LNCAP (cell line): Measurements from ENCODE around the gene PAPSS2.

Experiments used
- CTCF ChIP-seq: fragments of 450-650 bp; IDR thresholded peaks from 2 replicates; pipeline ENCODE4 v1.5.1; 2017; ENCODE audit warnings: mild to moderate bottlenecking

Gene PAPSS2

DNA sequence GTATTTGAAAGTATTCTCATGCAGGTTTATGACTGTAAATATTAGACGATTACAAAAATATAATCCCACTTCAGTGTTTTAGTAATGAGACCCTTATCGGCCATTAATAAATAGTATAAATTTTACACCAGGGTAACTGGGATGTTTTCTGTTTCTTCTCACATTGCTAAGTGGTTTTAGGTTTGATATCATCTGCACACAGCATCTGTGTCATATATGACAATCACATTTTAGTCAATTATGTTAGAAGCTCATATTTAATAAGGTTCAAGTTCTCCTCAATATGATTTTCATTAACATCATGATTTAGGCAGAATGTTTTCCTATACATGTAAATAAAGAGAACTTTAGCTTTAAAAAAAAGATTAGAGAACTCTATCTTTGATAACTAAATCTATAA is 91.6 kb downstream of the PAPSS2 start:
- TF ChIP-seq CTCF = no peak

DNA sequence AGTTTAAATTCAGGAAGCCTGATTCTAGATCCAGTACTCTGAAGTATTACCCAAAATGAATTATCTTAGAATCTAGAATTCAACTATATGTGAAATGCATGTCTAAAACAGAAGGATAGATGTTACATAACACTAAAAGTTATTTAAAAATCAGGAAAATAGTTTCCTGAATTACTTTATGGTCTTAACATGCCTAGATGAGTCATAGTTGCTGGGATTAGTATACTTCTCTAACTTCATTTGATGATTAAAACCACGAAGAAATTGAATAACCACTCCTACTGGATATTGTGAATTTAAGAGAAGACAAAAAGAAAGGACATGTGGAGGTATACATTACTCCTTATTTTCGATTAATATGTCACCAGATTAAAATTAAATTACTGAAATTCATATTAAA is 92.9 kb downstream of the PAPSS2 start:
- TF ChIP-seq CTCF = no peak

GRCh38 chr10:87753995-87754866 is 94.6 kb downstream of the PAPSS2 start:
- TF ChIP-seq CTCF = no peak

DNA sequence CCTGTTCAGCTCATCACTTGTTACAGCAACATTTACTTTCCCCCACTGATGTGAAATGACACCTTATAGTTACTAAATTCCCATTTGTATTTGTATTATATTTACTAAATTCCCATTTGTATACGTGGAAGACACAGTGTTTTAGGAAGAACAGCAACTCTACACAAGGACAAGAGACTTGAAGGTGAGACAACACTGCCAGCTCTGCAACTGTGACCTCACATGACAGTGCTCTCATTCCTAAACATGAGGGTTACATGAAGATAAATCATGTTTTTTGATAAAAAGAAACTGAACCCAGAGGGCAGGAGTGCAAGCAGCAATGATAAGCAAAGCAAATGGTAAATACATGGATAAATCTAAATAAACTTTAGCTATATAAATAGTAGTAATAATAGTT is 98.0 kb downstream of the PAPSS2 start:
- TF ChIP-seq CTCF = no peak

DNA sequence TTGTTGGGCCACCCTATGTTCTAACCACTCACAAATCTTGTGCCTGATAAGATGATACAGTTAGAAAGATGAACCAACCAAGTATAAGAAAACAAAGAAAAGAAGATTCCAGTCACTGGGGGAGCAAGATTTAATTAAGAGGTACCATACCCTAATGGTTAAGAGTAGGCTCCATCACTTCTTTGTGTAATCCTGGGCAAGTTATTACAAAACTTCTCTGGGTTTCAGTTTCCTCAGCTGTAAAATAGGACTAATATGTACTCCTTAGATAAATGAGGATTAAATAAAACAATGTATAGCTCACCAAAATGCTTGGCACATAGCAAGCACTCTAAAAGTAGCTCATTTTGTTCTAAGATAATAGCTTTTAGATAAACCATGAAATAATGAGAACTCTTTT is 99.9 kb downstream of the PAPSS2 start:
- no peak for TF ChIP-seq CTCF

GRCh38 chr10:87760195-87760905 is 100.7 kb downstream of the PAPSS2 start:
- TF ChIP-seq CTCF = no peak

DNA sequence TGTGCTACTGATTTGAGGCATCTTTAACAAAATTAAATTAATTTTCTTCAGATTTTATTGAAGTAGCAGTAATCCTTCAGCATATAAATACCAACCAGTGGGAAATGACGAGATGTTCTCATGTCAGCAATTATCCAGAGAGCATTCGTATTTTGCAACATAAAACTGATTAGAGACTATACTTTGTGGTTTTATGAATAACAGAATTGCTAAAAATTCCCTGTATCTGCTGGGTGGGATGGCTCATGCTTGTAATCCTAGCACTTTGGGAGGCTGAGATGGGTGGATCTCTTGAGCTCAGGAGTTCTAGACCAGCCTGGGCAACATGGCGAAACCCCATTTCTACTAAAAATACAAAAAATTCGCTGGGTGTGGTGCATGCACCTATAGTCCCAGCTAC is 101.5 kb downstream of the PAPSS2 start:
- no peak for TF ChIP-seq CTCF
